Stimulated activated naive CD4-positive, alpha-beta T cell (primary cell): ENCODE data around the gene LRGUK.

ENCODE experiments used
- DNase-seq, 6 experiments: peaks; one replicate each; lab custom pipeline; 2025; lab: John Stamatoyannopoulos, UW

Gene LRGUK

DNA sequence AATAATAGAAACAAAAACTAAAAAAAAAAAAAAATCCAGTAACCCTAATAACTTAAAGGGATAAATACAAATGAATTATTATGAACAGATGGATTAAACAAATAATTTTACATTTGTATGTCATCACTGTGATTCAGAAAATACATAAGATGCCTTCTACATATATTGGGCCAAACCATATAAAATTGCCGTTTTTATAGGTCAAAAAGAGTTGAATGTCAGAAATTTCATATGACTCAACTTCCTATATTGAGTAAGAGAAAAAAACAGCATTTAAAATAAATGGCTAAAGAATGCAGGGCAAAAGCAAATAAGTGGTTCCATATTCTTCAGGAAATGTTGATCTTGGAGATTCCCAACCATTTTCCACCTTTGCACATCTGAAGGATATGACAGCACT lies 180.2 kb downstream of the LRGUK start:
- no peak for DNase-seq

- no peak for DNase-seq
Measured at GRCh38 chr7:134308548-134308947, 181.4 kb downstream of the LRGUK start.

DNA sequence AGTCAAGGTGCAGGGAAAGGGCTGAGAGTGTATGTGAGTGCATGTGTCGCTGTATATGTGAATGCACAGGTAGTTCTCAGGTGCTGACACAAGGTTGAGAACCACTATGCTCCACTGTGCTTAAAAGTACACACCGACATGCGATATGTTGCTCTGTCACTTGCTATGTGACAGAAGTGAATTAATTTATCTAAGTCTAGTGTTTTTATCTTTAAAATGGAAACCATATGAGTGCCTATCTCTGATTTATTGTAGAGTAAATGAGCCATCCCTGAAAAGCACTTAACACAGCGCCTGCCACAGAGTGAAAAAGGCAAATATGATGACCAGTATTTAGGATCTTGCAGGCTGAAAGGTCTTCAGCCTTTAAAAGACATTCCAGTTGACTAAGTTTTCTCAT lies 184.7 kb downstream of the LRGUK start:
- no peak for DNase-seq

GRCh38 chr7:134312717-134313116 lies 185.6 kb downstream of the LRGUK start:
- no peak for DNase-seq

GRCh38 chr7:134313543-134313942 lies 186.4 kb downstream of the LRGUK start:
- DNase-seq, result no peak
